Heart left ventricle (tissue), 16 donors: ENCODE measurements around the gene EPHB1. TPM values are rescaled to one million over a fixed set of nuclear protein-coding genes. Genes with fewer than 3 reads are reported as not detected.

Source experiments
- ATAC-seq, 4 donors: fragments of 200-7000 bp; cut with Tn5 transposase; one replicate each; pipeline ENCODE4 v1.9.1; 2020 to 2022; ENCODE audit warnings: moderate library complexity in 4 of 4, mild to moderate bottlenecking in 3 of 4, moderate number of reproducible peaks in 1 of 4
- DNase-seq, 5 donors: peaks; one replicate each; pipeline ENCODE4 v3.0.0-alpha.2; 2020
- H3K27ac ChIP-seq, 12 donors: fragments of 200-600 bp; sonication (generic) in 4 of 12; one replicate each; pipeline versions ENCODE4 v1.5.0 to v1.8.0; 2016 to 2022; ENCODE audit warnings: mild to moderate bottlenecking in 2 of 12
- H3K27me3 ChIP-seq, 9 donors: fragments of 200-600 bp; sonication (generic) in 2 of 9; one replicate each; pipeline versions ENCODE4 v1.5.1 to v1.8.0; 2016 to 2022; ENCODE audit warnings: mild to moderate bottlenecking in 3 of 9
- H3K36me3 ChIP-seq, 9 donors: fragments of 200-600 bp; sonication (generic) in 2 of 9; one replicate each; pipeline versions ENCODE4 v1.5.0 to v1.8.0; 2018 to 2022; ENCODE audit warnings: mild to moderate bottlenecking in 2 of 9
- H3K4me1 ChIP-seq, 12 donors: fragments of 200-600 bp; sonication (generic) in 4 of 12; one replicate each; pipeline versions ENCODE4 v1.5.0 to v1.8.0; 2016 to 2022; ENCODE audit warnings: mild to moderate bottlenecking in 3 of 12
- H3K4me3 ChIP-seq, 12 donors: fragments of 200-600 bp; sonication (generic) in 4 of 12; one replicate each; pipeline versions ENCODE4 v1.5.0 to v1.8.0; 2017 to 2022; ENCODE audit warnings: mild to moderate bottlenecking in 9 of 12, moderate library complexity in 4 of 12
- H3K9me3 ChIP-seq, 12 donors: fragments of 200-600 bp; sonication (generic) in 4 of 12; one replicate each; pipeline versions ENCODE4 v1.5.0 to v1.8.0; 2016 to 2022; ENCODE audit warnings: mild to moderate bottlenecking in 1 of 12
- CTCF ChIP-seq, 12 donors: fragments of 200-600 bp; sonication (generic) in 4 of 12; IDR thresholded peaks; one replicate each; pipeline versions ENCODE4 v1.5.0 to v1.8.0; 2018 to 2022; ENCODE audit warnings: antibody characterized with exemption in 12 of 12, mild to moderate bottlenecking in 5 of 12
- POLR2A ChIP-seq, 2 donors: fragments of 450-650 bp; IDR thresholded peaks; one replicate each; pipeline ENCODE4 v1.6.1; 2017; ENCODE audit warnings: antibody characterized with exemption in 2 of 2, mild to moderate bottlenecking in 2 of 2, moderate library complexity in 2 of 2
- WGBS, 4 donors: extraction: QIAGEN DNeasy Blood & Tissue Kit in 2 of 4; methylation state at CpG; one replicate each; pipeline versions ENCODE4 v1.1.5 to v1.1.7; 2013 to 2018; 5-methylcytosine and 5-hydroxymethylcytosine counted together
- intact Hi-C, 10 donors: fragments of 100-400 bp; cut with DNase I; formaldehyde crosslinking; loops; one replicate each; pipeline versions ENCODE4 v1.11.1 to v1.14.2; 2022
- polyA plus RNA-seq, 2 donors: library from polyadenylated mRNA; stranded (reverse); fragments of 200-250 nt; gene quantifications; one replicate each; pipeline ENCODE4 v1.2.3, GENCODE V29; 2013
- total RNA-seq, 9 donors: library from RNA; depleted of rRNA in 2 of 9; stranded (reverse); fragments of >200 nt in 2 of 9; fragmentation: NEBNext Ultra II Directional in 3 of 9; extraction: Animal tissue kit (Norgen Biotek cat#: 25700) in 3 of 9; gene quantifications; one replicate each; pipeline versions ENCODE4 v1.1.0 to v1.2.4, GENCODE V29; 2016 to 2023
- donor health status: ischemic (EF 13 %, LVEDD 7.1; RV severe dilation, severe dysfunction).
- donor health status: healthy with polysubstance abuse.
- donor health status: DM: no; HTN: yes; CAD: no.
- donor health status: DM: no; HTN: no; CAD: no.
- donor health status: ischemic (EF 25% LVEDD 6.9; RV normal size, moderate dysfunction).
- donor health status: ischemic (EF 25% LVEDD 5.7; RV mildly dilated, moderate dysfunction).
- donor health status: healthy.
- donor health status: DM: yes; HTN: yes; CAD: no.
- donor health status: ischemic (EF 35%, LVEDD 5.7; RV mildly dilated, moderate dysfunction).
- donor health status: nonischemic (EF 11% LVEDD 7.7; RV severe dilation, severe dysfunction).
- donor health status: DM: yes; HTN: yes; CAD: no.
- donor health status: PGD.
- donor health status: ischemic (EF 29% LVEDD 5.4; RV normal size, mild dysfunction).
- donor health status: nonischemic (EF 23%, LVEDD 6.1; RV moderate dilation, normal function).

The EPHB1 gene
- total and polyA plus RNA-seq, 11 donors, result 0.31 to 2.2 (median 1.1) TPM

- intact Hi-C loops, result no loop called here
- no peak for TF ChIP-seq CTCF (IDR thresholded peaks at IDR 0.05)
- DNase-seq (no peak), ATAC-seq (no peak)
- 82 to 85% (median 82%) methylated on average over 3 of the region's 3 CpGs for WGBS, 4 donors
- H3K4me1 ChIP-seq, result no peaks in the 10 kb centered on the region
- H3K27ac ChIP-seq, result no peak overlapping the region
- H3K4me3 ChIP-seq, result no peak overlapping the region
- no peaks in the 10 kb centered on the region for H3K9me3 ChIP-seq
- no peaks in the 10 kb centered on the region for H3K36me3 ChIP-seq
- H3K27me3 ChIP-seq, result peaks cover 0 to 12% (median 0%) of the 10 kb centered on the region in 9 donors
Observed at GRCh38 chr3:135258916-135259315, 463.9 kb downstream of the EPHB1 start.

DNA sequence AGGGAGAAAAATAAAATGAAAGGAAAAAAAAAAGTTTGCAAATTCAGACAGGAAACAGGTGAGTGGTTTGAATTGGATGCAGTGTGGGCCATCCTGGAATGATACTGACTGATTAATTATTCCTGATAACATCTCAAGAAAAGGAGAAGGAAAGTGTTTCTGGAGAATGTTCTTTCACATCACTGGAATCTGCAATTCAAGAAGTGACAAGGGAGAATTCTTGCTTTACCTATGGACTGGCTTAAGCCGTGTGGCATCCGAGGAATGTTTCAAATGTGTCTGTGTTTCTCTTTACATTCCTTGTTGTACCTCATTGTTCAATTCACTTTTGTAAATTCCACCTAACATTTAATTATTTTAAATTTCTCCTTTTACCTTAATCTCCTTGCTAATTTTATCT lies 465.0 kb downstream of the EPHB1 start:
- Histone ChIP-seq H3K4me3 (no peak overlapping the region), H3K36me3 (no peaks in the 10 kb centered on the region), H3K27ac (no peak overlapping the region), H3K4me1 (no peaks in the 10 kb centered on the region), H3K9me3 (no peaks in the 10 kb centered on the region), H3K27me3 (peaks cover 0 to 12% (median 0%) of the 10 kb centered on the region in 9 donors)
- WGBS, 4 donors, result 62 to 81% (median 68%) methylated on average over 2 of the region's 2 CpGs
- DNase-seq (no peak), ATAC-seq (no peak)
- intact Hi-C loops, result no loop called here
- no peak for TF ChIP-seq CTCF (IDR thresholded peaks at IDR 0.05)
- no peak for TF ChIP-seq POLR2A (IDR thresholded peaks at IDR 0.05)

DNA sequence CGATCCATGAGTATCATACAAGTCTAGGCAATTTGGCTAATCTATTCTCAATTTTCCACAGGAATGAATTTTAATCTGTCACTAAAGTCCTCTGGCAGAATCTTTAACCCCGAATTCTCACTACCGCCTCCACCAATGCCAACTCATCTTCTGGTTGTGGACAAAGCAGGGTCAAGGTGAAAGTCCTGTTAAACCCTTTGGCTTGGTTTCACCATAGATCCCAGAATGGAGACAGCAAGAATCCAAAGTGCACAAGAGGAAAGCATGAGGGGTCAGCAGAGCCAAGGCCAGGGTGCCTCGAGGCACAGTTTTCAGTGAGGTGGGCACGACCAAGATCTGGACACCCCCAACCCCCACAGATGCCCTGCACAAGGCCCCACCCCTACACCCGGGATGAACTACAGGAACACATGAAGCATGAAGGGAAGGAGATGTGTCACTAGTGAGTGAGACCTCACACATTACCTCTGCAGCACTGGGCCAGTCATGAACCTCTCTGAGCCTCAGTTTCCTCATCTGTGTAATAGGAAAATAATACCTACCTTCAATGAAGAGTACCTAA lies 466.2 kb downstream of the EPHB1 start:
- intact Hi-C loops, result no loop called here
- 83 to 91% (median 89%) methylated on average over 6 of the region's 6 CpGs for WGBS, 4 donors
- H3K27me3 ChIP-seq, result peaks cover 0 to 12% (median 0%) of the 10 kb centered on the region in 9 donors
- H3K4me1 ChIP-seq, result no peaks in the 10 kb centered on the region
- TF ChIP-seq CTCF (IDR thresholded peaks at IDR 0.05) (no peak), POLR2A (IDR thresholded peaks at IDR 0.05) (no peak)
- no peaks in the 10 kb centered on the region for H3K36me3 ChIP-seq
- no peak for ATAC-seq
- no peaks in the 10 kb centered on the region for H3K9me3 ChIP-seq
- no peak overlapping the region for H3K27ac ChIP-seq
- no peak for DNase-seq
- no peak overlapping the region for H3K4me3 ChIP-seq

DNA sequence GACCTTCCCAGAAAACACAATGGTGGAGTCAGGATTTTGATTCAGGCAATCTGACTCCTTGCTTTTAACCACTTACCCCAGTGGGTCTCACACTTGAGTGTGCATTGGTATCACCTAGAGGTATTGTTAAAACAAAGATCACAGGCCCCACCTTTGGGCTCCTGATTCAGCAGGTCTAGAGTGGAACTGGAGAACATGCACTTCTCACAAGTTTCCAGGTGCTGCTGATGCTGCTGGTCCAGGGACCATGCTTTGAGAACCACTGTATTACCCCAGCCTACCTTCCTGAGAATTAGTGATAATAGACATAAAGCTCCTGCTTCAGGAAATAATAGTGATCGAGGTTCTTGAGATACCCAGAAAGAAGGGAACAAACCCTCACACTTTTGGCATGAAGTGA lies 466.9 kb downstream of the EPHB1 start:
- TF ChIP-seq CTCF (IDR thresholded peaks at IDR 0.05), result no peak
- TF ChIP-seq POLR2A (IDR thresholded peaks at IDR 0.05), result no peak
- Histone ChIP-seq H3K36me3 (no peaks in the 10 kb centered on the region), H3K9me3 (no peaks in the 10 kb centered on the region), H3K27ac (no peak overlapping the region), H3K4me3 (no peak overlapping the region), H3K4me1 (no peaks in the 10 kb centered on the region), H3K27me3 (peaks cover 0 to 12% (median 0%) of the 10 kb centered on the region in 9 donors)
- no peak for ATAC-seq
- DNase-seq, result no peak
- WGBS, 4 donors, result 80 to 100% (median 86%) methylated on average over 1 of the region's 1 CpG
- intact Hi-C loops, result no loop called here
